Stimulated activated CD4-positive, alpha-beta T cell treated with anti-CD3 and anti-CD28 coated beads, TNF-alpha, amount 100 ng/mL, for 4 hours (primary cell): Measurements from ENCODE around the gene FADS1.
A peak's percentile ranks its signal among the peaks of the same experiment; 100 is the strongest.

Experiments
- DNase-seq, 3 experiments: peaks; one replicate each; pipeline ENCODE4 v3.0.0-alpha.2; 2020; ENCODE audit warnings: low read depth in 3 of 3

FADS1 gene

DNA sequence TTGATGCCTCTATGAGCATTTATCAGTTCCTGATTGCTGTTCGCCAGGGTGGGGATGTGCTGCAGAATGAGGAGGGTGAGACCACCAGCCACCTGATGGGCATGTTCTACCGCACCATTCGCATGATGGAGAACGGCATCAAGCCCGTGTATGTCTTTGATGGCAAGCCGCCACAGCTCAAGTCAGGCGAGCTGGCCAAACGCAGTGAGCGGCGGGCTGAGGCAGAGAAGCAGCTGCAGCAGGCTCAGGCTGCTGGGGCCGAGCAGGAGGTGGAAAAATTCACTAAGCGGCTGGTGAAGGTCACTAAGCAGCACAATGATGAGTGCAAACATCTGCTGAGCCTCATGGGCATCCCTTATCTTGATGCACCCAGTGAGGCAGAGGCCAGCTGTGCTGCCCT lies 21.3 kb downstream of the FADS1 start:
- DNase-seq, result no peak

- DNase-seq, result no peak
These were observed 22.2 kb downstream of the FADS1 start for GRCh38 chr11:61794579-61794978.

DNA sequence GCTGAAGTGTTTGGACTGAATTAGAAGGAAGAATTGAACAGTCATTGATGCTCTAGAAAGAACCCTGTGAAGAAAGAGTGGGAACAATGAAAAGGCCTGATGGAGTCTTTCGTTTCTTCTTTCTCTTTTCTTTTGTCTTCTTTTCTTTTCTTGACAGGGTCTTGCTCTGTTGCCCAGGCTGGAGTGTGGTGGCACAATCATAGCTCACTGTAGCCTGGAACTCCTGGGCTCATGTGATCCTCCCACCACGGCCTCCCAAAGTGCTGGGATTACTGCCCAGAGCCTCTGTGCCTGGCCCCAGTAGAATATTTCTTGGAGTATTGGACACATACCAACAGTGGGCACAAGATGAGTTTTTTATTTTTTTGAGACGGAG lies 23.0 kb downstream of the FADS1 start:
- DNase-seq, result no peak

GRCh38 chr11:61793083-61793828 lies 23.5 kb downstream of the FADS1 start:
- no peak for DNase-seq

GRCh38 chr11:61792310-61793082 lies 24.3 kb downstream of the FADS1 start, which contains the start of the genes FEN1 and TMEM258:
Gene FEN1 (plus strand): TSS chr11:61792911. CDS start chr11:61795362, 2,451 bp downstream.
Gene TMEM258 (minus strand): TSS chr11:61792599. CDS start chr11:61792558, 41 bp downstream.
- DNase-seq, result peak; percentile 68 to 75 (median 70)

GRCh38 chr11:61791737-61792309 lies 25.0 kb downstream of the FADS1 start:
- no peak for DNase-seq

DNA sequence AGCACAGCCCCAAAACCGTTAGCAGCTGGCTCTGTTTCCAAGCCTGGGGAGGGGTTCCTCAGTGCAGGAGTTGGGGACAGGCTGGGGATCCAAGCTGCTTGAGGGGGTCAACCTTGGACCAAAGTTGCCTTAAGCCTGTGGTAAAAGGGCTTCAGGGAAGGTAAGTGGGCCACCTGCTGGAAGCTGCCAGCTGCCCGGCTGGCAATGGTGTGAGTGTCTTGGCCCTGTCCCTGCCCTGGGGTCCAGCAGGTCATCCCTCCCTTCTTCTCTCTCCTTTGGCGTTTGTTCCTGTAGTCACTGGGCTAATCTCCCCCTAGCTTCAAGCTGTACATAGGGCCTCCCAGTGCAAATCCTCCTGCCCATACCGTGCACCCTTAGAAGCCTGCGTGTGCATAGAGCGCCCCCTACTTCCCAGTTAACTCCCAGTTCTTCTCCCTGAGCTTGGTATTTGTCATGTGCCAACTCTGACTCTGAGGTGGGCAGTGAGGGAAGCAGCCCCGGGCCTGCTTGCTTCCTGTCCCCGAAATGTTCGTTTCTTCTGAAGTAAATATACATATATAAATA lies 28.8 kb downstream of the FADS1 start:
- DNase-seq, result no peak

GRCh38 chr11:61785837-61786402 lies 30.9 kb downstream of the FADS1 start:
- no peak for DNase-seq

DNA sequence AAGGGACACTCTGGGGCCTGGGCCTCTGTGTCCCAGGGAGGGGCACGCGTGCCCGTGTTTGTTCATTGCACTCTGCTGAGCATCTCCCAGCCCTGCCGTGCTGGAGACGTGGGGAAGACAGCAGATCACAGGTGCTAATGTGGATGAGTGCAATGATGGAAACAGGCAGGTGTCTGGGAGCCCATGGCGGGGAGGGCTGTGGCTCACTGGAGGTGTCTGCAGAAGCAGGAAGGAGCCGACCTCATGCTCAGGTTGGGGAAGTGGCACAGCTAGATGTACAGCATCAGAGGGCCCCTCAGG lies 32.3 kb downstream of the FADS1 start:
- DNase-seq, result no peak

DNA sequence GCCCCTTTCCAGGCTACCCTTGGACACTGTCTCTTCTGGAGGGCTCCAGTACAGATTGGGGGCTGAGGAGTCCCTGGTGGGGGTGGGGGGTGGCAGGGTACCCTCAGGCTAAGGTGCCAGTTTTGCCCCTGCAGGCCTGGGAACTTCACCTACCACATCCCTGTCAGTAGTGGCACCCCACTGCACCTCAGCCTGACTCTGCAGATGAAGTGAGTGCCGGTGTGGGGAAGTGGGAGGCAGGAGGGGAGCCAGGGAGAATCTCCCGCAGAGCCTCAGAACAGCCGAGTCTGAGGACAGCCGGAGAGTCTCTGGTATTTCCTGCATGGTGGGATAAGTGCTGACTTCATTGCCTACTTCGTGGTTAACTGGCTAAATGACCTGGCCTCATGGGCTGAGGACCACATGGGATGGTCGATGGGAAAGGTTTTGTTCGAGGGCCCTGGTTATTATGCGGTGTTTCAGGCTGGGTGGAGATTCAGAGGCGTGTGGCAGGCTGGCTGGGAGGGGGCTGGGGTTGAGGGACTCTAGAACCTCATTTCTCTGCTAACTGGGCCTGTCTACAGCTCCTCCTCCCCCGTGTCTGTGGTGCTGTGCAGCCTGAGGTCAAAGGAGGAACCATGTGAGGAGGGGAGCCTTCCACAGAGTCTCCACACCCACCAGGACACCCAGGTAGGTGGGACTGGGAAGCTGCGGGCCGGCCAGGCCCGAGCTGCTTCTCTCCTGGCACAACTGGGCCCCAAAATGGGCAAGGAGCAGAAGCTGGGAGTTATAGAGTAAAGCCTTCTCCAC lies 32.9 kb downstream of the FADS1 start:
- no peak for DNase-seq

- no peak for DNase-seq
These were observed 34.0 kb downstream of the FADS1 start for GRCh38 chr11:61782841-61783240.

DNA sequence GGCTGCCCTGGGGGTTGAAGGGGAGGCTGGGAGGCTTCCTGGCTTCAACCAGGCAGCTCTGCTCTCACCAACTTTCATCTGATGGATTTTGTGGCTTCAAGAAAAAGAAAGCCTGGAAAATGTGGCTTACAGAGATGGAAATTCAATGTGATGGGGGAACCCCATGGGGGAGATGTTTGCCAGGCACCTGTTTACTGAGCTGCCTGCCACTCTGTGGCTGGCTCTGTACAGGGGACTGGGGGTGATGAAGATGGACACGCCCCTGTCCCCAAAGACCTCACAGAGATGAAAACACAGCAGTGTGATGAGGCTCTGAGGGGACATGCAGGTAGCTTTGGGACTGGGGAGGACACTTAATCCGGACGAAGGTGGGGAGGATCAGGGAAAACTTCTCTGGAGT lies 34.5 kb downstream of the FADS1 start:
- no peak for DNase-seq

DNA sequence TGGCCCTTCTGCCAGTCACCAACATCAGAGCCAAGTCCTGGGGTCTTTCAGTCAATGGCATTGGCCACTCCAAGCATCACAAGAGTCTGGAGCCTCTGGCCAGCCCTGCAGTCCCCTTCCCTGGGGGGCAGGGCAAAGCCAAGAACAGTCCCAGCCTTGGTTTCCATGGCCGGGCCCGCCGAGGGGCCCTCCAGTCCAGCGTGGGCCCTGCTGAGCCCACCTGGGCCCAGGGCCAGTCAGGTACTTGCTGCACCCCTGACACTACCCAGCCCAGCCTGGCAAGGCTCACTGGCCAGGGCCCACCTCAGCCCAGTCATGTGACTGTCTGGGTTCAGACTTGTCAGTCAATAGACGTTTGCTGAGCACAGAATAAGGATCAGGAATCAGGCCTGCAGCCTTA lies 35.2 kb downstream of the FADS1 start:
- no peak for DNase-seq

GRCh38 chr11:61780581-61781162 lies 36.1 kb downstream of the FADS1 start:
- DNase-seq, result no peak

GRCh38 chr11:61779666-61780525 lies 36.9 kb downstream of the FADS1 start:
- no peak for DNase-seq

DNA sequence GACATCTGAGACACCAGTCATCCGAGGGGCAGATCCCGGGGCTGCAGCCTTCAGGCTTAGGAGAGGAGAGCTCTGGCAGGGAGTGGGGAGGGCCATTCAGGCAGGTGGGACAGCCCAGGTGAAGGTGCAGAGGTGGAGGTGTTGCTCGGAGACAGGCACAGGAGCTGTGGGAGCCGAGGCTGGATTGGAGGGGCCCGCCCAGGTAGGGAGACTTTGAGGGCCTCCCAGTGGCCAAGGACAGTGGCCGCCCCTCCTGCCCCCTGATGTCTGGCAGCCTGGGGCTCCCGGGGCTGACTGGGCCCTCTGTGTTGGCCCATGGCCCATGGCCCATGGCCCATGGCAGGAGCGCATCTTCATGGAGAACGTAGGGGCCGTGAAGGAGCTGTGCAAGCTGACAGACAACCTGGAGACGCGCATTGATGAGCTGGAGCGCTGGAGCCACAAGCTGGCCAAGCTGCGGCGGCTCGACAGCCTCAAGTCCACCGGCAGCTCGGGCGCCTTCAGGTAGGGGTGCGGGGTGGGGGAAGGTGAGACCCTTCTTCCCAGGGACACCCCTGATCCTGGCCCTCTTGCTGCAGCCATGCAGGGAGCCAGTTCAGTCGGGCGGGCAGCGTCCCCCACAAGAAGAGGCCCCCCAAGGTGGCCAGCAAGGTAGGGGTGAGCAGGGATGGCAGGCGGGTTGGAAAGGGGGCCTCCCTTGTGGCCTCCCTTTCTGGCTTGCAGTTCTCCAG lies 37.7 kb downstream of the FADS1 start:
- DNase-seq, result no peak

DNA sequence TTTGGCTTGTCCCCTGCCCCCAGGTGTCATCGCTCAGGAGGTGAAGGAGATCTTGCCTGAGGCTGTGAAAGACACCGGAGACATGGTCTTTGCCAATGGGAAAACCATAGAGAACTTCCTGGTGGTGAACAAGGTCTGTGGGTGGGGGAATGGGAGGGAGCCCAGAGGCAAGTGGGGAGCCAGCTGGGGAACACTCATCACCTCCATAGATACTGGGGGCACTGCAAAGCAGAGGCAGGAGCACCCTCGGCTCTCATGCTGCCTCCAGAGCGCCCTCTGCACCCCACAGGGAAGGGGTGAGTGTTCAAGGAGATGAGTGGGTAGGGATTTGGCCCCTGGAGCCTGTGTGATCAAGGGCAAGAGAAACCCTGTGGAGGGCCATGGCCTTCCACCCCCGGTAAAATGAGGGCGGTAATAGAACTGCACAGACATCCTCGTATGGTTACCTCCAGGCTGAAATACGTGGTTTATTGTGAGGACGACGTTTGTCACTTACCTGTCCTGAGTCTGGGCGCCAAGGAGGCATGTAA lies 38.4 kb downstream of the FADS1 start:
- no peak for DNase-seq

- peak; percentile 44 to 53 (median 49) for DNase-seq
These were observed 39.3 kb downstream of the FADS1 start for GRCh38 chr11:61777234-61778090.
